Jurkat, Clone E6-1 (cell line): ENCODE data around the gene ADIG.

Source experiments
- DNase-seq: peaks from one replicate; pipeline ENCODE4 v3.0.0-alpha.2; 2011; ENCODE audit warnings: low read depth, low spot score
- H3K4me3 ChIP-seq: 2 replicates; pipeline ENCODE4 v1.5.1; 2011; ENCODE audit warnings: mild to moderate bottlenecking, low read length, control low read depth, moderate library complexity

The ADIG gene

DNA sequence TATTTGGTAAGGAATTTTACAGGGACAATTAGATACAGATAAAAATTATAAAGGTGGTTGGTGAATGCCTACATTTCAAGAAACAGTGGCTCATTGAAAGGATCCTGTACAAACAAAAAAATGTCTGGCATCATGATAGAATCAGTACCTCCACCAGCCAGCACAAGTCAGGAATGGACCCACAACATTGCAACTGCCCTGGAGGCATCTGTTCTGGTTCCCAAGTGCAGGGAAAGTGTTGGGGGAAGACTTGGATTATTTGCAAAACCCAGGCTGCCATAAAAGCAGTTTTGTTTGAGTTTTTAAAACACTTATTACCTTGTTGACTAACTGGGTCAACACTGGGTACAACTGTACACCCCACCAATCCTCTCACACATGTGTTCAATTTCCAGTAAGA is 44.9 kb downstream of the ADIG start:
- no peak for DNase-seq

DNA sequence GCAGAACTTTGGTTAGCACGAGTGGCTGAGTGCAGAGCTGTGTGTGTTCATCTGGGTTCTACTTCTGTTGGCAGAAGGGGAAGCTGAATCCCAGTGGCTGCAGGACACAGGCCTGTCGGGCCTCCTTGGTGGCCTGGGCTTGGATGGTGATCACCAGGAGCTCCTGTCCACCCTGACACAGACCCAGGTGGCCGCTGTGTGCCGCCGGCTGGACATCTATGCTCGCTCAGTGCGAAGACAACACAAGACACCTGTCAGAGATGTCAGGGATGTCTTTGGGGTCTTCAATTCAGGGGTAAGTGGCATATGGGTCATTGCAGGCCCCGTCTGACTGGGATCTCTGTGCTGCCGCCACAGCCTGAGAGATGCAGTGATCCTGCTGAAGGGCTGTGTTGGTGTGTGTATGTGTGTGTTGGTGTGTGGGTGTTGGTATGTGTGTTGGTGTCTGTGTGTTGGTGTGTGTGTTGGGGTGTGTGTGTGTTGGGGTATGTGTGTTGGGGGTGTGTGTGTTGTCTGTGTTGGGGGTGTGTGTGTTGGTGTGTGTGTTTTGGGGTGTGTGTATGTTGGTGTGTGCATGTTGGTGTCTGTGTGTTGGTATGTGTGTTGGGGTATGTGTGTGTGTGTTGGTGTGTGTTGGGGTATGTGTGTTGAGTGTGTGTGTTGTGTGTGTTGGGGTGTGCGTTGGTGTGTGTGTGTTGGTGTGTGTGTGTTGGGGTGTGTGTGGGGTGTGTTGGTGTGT is 46.1 kb downstream of the ADIG start:
- no peak overlapping the region for H3K4me3 ChIP-seq
- DNase-seq: no peak

More for the DNA sequence above, 44.9 kb downstream of the ADIG start:
- H3K4me3 ChIP-seq: no peak overlapping the region

DNA sequence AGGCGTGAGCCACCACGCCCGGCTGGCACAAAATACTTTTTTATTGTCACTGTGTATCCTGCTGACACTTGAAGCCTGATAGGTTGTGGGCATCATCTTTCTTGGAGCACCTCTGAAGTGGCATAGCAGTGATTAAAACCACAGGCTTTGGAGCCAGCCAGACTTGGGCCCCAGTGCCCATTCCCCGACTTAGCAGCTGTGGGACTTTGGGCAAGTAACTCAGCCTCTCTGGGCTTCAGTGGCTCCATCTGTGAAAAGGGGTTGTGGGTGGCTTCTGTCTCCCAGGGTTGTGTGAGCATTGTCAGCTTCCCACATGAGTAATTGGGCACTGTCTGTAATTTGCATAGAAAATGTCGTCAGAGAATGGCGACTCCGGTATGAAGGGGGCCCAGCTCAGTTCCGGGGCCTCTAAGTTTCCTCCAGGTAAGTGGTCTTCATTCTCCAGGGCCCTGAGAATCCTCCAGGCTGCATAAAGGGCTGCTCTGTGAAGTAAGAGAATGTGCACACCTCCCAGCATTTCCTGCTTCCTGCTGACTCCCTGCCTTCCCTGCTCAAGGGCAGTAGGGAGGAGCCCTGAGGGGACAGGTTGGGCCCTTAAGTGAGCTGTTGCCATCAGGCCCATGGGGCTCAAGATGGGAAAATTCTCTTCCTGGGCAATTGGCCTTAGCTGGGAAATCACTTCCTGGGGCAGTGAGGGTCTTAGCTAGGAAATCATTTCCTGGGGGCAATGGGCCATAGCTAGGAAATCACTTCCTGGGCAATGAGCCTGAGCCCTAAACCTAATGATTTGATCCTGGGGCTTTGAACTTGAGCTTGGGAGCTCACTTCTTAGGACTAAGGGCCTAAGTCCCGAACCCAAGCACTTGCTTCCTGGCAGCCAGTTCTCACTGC is 47.8 kb downstream of the ADIG start:
- DNase-seq: no peak
- H3K4me3 ChIP-seq: no peak overlapping the region

DNA sequence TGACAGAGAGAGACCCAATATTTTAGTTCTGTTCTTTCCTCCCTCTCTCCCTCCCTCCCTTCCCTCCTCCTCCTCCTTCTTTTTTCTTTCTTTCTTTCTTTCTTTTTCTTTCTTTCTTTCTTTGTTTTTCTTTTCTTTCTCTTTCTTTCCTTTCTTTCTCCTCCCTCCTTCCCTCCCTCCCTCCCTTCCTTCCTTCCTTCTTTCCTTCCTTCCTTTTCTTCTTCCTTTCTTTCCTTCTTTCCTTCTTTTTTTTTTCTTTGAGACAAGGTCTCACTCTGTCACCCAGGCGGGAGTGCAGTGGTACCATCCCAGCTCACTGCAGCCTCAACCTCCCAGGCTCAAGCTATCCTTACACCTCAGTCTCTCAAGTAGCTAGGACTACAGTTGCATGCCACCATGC is 49.0 kb downstream of the ADIG start:
- no peak overlapping the region for H3K4me3 ChIP-seq
- no peak for DNase-seq

DNA sequence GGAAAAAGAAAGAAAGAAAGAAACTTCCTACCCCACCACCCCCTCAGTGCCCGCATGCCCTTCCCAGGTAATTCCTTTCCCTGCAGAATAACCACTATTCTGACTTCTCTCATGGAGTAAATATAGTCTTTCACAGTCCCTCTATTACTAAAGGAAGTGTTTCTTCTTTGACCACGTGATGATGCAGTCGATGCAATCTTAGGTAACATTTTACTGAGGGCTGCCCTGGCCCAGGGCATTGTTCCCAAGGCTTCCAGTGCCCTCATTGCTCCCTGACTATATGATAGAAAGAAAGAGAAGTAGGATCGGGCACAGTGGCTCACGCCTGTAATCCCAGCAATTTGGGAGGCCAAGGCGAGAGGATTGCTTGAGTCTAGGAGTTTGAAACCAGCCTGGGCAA is 49.7 kb downstream of the ADIG start:
- no peak for DNase-seq
- H3K4me3 ChIP-seq: no peak overlapping the region

DNA sequence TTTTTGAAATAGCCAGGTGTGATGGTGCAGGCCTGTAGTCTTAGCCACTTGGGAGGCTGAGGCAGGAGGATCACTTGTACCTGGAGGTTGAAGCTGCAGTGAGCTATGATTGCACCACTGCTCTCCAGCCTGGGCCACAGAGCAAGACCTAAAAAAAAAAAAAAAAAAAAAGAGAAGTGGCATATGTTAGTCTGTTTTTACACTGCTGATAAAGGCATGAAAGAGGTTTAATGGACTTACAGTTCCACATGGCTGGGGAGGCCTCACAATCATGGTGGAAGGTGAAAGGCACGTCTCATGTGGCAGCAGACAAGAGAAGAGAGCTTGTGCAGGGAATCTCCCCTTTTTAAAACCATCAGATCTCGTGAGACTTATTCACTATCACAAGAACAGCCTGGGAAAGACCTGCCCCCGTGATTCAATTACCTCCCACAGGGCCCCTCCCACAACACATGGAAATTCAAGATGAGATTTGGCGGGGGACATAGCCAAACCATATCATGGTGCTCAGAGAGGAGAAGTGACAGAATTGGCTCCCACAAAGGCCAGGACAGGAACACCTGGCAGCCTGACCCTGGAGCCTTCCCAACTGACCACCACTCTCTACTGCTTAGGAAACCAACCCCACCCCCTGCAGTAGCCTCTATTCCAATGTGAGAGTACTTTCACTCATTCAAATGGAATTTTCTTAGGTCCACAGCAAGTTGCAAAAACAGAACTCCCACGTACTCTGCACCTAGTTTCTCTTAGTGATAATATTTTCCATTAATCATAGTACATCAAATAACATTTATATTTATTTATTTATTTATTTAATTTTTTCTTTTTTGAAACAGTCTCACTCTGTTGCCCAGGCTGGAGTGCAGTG is 50.4 kb downstream of the ADIG start:
- no peak overlapping the region for H3K4me3 ChIP-seq
- no peak for DNase-seq

DNA sequence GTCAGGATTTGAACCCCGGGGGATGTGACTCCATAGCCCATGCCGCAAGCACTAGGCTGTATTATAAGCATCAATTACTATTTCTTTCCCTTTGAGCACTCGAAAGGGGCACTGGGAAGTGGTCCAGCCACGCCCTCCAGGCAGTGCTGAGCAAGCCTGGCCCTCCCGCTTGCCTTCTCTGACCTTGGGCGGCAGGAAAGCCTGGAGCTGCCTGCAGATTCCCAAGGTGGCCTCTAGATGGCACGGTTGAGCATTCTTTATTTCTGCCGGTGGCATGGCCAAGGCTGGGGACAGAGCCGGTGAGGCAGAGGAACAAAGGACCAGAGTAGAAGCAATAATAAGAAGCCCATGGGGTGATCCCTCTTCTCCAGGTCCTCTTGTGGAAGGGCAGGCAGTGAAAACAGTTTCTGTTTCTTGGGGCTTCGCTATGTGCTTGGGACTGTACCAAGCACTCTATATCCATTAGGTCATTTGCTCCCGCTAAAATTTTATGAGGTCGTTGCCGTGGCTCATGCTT is 52.6 kb downstream of the ADIG start:
- no peak overlapping the region for H3K4me3 ChIP-seq
- DNase-seq: peak; percentile 47

DNA sequence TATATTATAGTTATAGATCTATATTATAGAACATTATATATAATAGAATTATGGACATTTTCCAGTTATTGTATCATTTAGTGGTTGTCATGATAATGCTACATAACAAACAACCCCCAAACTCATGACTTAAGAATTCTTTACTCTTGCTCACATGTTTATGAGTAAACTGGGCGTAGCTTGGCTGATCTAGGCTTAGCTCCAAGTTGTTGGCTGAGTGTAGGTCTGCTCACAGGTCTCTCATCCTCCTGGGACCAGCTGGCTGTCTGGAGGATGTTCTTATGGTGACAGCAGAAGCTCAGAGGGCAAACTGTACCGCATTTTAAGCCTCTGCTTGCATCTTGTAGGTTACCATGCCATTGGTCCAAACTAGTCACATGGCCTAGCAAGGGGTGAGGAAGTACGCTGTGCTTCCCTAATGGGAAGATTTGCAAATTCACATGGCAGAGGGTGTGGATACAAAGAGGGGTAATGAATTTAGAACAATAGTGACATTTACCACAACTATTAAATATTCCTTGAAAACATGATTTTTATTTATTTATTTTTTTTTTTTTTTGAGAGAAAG is 54.8 kb downstream of the ADIG start:
- H3K4me3 ChIP-seq: no peak overlapping the region

More for the DNA sequence above, 54.8 kb downstream of the ADIG start:
- peak; percentile 60 for DNase-seq
